HepG2 (cell line): ENCODE measurements around the gene MRPL18. TPM values are rescaled to one million over a fixed set of nuclear protein-coding genes. Genes with fewer than 3 reads are reported as not detected.
"Not testable (repeated sequence)": the region's sequence is repeated elsewhere in the genome, so short reads cannot be mapped to it uniquely, and the experiment has no call there.

ENCODE experiments used
- ATAC-seq: fragments of 200-7000 bp; cut with Tn5 transposase; 3 replicates; pipeline ENCODE4 v1.9.1; 2020; ENCODE audit warnings: mild to moderate bottlenecking, moderate library complexity
- BruUV-seq: library from RNA; stranded (reverse); fragments of 400-500 nt; replicated peaks from 2 replicates; lab custom pipeline; 2021; lab: Mats Ljungman, UMichigan
- CTCF ChIA-PET: fragments of 300-600 bp; formaldehyde crosslinking; extraction: SDS; loops from one replicate; lab custom pipeline; 2021; ENCODE audit warnings: low total read pairs, inconsistent platforms, low intra/inter-chr PET ratio; lab: Yijun Ruan, JAX
- POLR2A ChIA-PET: fragments of 350-600 bp; sonication (Branson Sonifier 250); formaldehyde crosslinking; loops from one replicate; lab custom pipeline; 2020; ENCODE audit warnings: antibody characterized with exemption, inconsistent platforms; lab: Yijun Ruan, JAX
- DNase-seq: peaks from one replicate; pipeline ENCODE4 v3.0.0-alpha.2; 2015; ENCODE audit warnings: low spot score
- FAIRE-seq: peaks from 3 replicates; lab custom pipeline; 2011; peaks lifted over from hg19 to GRCh38; lab: Jason Lieb, UNC
- H2AFZ ChIP-seq: one replicate; pipeline ENCODE4 v1.6.1; 2011; ENCODE audit warnings: low read length, inconsistent platforms
- H3K27ac ChIP-seq: fragments of 300-600 bp; 3 replicates; pipeline ENCODE4 v1.8.0; 2011; ENCODE audit warnings: mixed run types, mild to moderate bottlenecking, mixed read lengths, low read length, inconsistent platforms; ENCODE audit not compliant: insufficient read depth; ENCODE audit errors: extremely low read length
- H3K27me3 ChIP-seq, 2 experiments: fragments of 200-600 bp in 1 of 2; 2 replicates in 1 of 2; 3 replicates in 1 of 2; pipeline versions ENCODE4 v1.6.0 to v1.8.0; 2011; ENCODE audit warnings: low read length in 2 of 2, mild to moderate bottlenecking in 2 of 2, moderate library complexity in 2 of 2, inconsistent platforms in 1 of 2; ENCODE audit not compliant: insufficient read depth in 2 of 2, control insufficient read depth in 1 of 2
- H3K36me3 ChIP-seq, 2 experiments: fragments of 200-600 bp in 1 of 2; replicated peaks in 1 of 2; 2 replicates in 1 of 2; 3 replicates in 1 of 2; pipeline versions ENCODE4 v1.5.1 to v1.8.0; 2011; ENCODE audit warnings: low read length in 2 of 2, inconsistent platforms in 1 of 2; ENCODE audit not compliant: insufficient read depth in 2 of 2, control insufficient read depth in 1 of 2
- H3K4me1 ChIP-seq: 2 replicates; pipeline ENCODE4 v1.5.1; 2012; ENCODE audit warnings: low read length, inconsistent platforms; ENCODE audit not compliant: insufficient read depth
- H3K4me2 ChIP-seq: 2 replicates; pipeline ENCODE4 v1.6.0; 2011; ENCODE audit warnings: low read depth, low read length, inconsistent platforms
- H3K4me3 ChIP-seq, 3 experiments: fragments of 200-600 bp in 1 of 3; sonication (generic), shearing (Covaris generic) in 1 of 3; replicated peaks in 1 of 3; 2 replicates each; pipeline ENCODE4 v1.5.1; 2011 to 2016; ENCODE audit warnings: low read length in 3 of 3, inconsistent platforms in 2 of 3, low read depth in 2 of 3, mild to moderate bottlenecking in 2 of 3, control low read depth in 1 of 3, mixed read lengths in 1 of 3; ENCODE audit not compliant: insufficient read depth in 1 of 3
- H3K79me2 ChIP-seq: one replicate; pipeline ENCODE4 v1.6.1; 2011; ENCODE audit warnings: low read length, inconsistent platforms; ENCODE audit not compliant: insufficient read depth
- H3K9ac ChIP-seq: 2 replicates; pipeline ENCODE4 v1.6.0; 2011; ENCODE audit warnings: mild to moderate bottlenecking, low read depth, low read length, inconsistent platforms; ENCODE audit not compliant: insufficient read depth
- H3K9me3 ChIP-seq: 2 replicates; pipeline ENCODE4 v1.5.1; 2012; ENCODE audit warnings: mild to moderate bottlenecking, low read length
- H4K20me1 ChIP-seq: 2 replicates; pipeline ENCODE4 v1.6.0; 2011; ENCODE audit warnings: inconsistent platforms, mild to moderate bottlenecking, low read length, moderate library complexity; ENCODE audit not compliant: insufficient read depth
- KLF6 ChIP-seq: IDR thresholded peaks from 2 replicates; pipeline ENCODE4 v1.8.0; 2016; ENCODE audit warnings: missing biosample characterization, missing genetic modification reagents
- SIX1 ChIP-seq: sonication (generic); formaldehyde crosslinking; IDR thresholded peaks from 2 replicates; pipeline ENCODE4 v1.4.0; 2020; ENCODE audit warnings: missing genetic modification reagents, borderline replicate concordance
- SOX6 ChIP-seq, 2 experiments: fragments of 450-650 bp in 1 of 2; sonication (generic) in 1 of 2; formaldehyde crosslinking in 1 of 2; IDR thresholded peaks; 2 replicates each; pipeline versions ENCODE4 v1.4.0 to v1.6.1; 2017 to 2020; ENCODE audit warnings: antibody characterized with exemption in 1 of 2, mild to moderate bottlenecking in 1 of 2, missing genetic modification reagents in 1 of 2
- WGBS: methylation state at CpG from one replicate; pipeline ENCODE4 v1.1.6; 2017; ENCODE audit warnings: low lambda C conversion rate; 5-methylcytosine and 5-hydroxymethylcytosine counted together
- in situ Hi-C: cut with HindIII; loops from 2 replicates; pipeline ENCODE4 v1.10.0; 2017; ENCODE audit warnings: low pct_unique_long_range_greater_than_20kb; ENCODE audit not compliant: extremely low pct_ligation_motif_present
- intact Hi-C: fragments of 100-400 bp; cut with micrococcal nuclease; formaldehyde crosslinking; loops from one replicate; pipeline ENCODE4 v1.10.0; 2022; ENCODE audit not compliant: unreplicated experiment
- polyA plus RNA-seq, 8 experiments: library from polyadenylated mRNA; depleted of rRNA in 3 of 8; stranded (reverse) in 7 of 8; unstranded in 1 of 8; fragments of >200 nt; fragmentation: Illumina TruSeq in 4 of 8; extraction: Trizol in 4 of 8; gene quantifications; 2 replicates each; pipeline versions ENCODE4 v1.2.1 to v1.2.3, GENCODE V29; 2011 to 2016; ENCODE audit warnings: low read depth in 4 of 8, missing spikeins in 1 of 8, mixed read lengths in 1 of 8; ENCODE audit not compliant: insufficient read depth in 1 of 8
- total RNA-seq, 5 experiments: library from RNA; depleted of rRNA; stranded (reverse); fragments of >200 nt; fragmentation: Illumina TruSeq; extraction: Trizol; gene quantifications; 2 replicates each; pipeline ENCODE4 v1.2.3, GENCODE V29; 2016; ENCODE audit warnings: low read depth in 1 of 5
- TF ChIP-seq, protein P1 (sequence below): sonication (generic); formaldehyde crosslinking; IDR thresholded peaks from 2 replicates; pipeline ENCODE4 v1.8.0; 2022; ENCODE audit warnings: mild to moderate bottlenecking, missing genetic modification reagents; ENCODE audit not compliant: insufficient replicate concordance
- TF ChIP-seq, protein P2 (sequence below): fragments of 450-650 bp; IDR thresholded peaks from 2 replicates; pipeline ENCODE4 v1.6.1; 2017

MRPL18 gene
- total and polyA plus RNA-seq, 2 of the 13 experiments (the other 11 are each of a cell fraction or from before 2014, with no cell fraction given): 85.6 to 176 TPM

DNA sequence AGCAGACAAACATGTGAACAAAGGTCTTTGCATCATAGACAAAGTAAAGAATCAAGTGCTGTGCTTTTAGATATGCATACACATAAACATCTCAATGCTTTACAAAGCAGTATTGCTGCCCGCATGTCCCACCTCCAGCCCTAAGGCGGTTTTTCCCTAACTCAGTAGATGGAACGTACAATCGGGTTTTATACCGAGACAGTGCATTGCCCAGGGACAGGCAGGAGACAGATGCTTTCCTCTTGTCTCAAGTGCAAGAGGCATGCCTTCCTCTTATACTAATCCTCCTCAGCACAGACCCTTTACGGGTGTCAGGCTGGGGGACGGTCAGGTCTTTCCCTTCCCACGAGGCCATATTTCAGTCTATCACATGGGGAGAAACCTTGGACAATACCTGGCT, 4.7 kb downstream of the MRPL18 start:
- H3K27ac ChIP-seq: peak overlapping the region; percentile 7
- H3K36me3 ChIP-seq: peaks cover 11 to 27% of the 10 kb centered on the region in 2 experiments
- BruUV-seq; FAIRE-seq; ATAC-seq; H4K20me1 ChIP-seq; CTCF ChIA-PET; POLR2A ChIA-PET; H3K27me3 ChIP-seq; H2AFZ ChIP-seq; H3K9ac ChIP-seq; H3K9me3 ChIP-seq; DNase-seq; H3K4me2 ChIP-seq; H3K4me3 ChIP-seq; TF ChIP-seq SOX6 (IDR thresholded peaks at IDR 0.05): not testable (repeated sequence)
- in situ Hi-C loops: loop anchor here (5.0 kb wide), 1 partner anchor 103 kb away; the partner anchor contains the start of gene SOD2
- intact Hi-C loops: loop anchor here (5.0 kb wide), 1 partner anchor 47 kb away; no protein-coding TSS in a partner anchor
- 65% methylated on average over 8 of the region's 8 CpGs for WGBS
- peaks cover 37% of the 10 kb centered on the region for H3K79me2 ChIP-seq
- H3K4me1 ChIP-seq: peaks cover 45% of the 10 kb centered on the region
- peak; percentile 54; the same call in 1 of the 2 replicates for TF ChIP-seq SOX6 (CRISPR knock-in tag; IDR thresholded peaks at IDR 0.05)

GRCh38 chr6:159797554-159797953, 7.3 kb downstream of the MRPL18 start:
- Histone ChIP-seq H3K79me2 (peaks cover 16% of the 10 kb centered on the region), H3K4me1 (peaks cover 30% of the 10 kb centered on the region), H3K27ac (no peak overlapping the region), H3K4me2 (no peak overlapping the region), H3K4me3 (no peak overlapping the region), H3K9ac (no peak overlapping the region), H4K20me1 (no peaks in the 10 kb centered on the region), H2AFZ (no peak overlapping the region), H3K9me3 (no peaks in the 10 kb centered on the region), H3K36me3 (peaks cover 11 to 26% of the 10 kb centered on the region in 2 experiments), H3K27me3 (no peaks in the 10 kb centered on the region)
- TSS peak; percentile 19 for BruUV-seq
- in situ Hi-C loops: no loop called here
- TF ChIP-seq KLF6 (no peak), SIX1 (CRISPR knock-in tag) (no peak)
- TF ChIP-seq, protein P1, sequence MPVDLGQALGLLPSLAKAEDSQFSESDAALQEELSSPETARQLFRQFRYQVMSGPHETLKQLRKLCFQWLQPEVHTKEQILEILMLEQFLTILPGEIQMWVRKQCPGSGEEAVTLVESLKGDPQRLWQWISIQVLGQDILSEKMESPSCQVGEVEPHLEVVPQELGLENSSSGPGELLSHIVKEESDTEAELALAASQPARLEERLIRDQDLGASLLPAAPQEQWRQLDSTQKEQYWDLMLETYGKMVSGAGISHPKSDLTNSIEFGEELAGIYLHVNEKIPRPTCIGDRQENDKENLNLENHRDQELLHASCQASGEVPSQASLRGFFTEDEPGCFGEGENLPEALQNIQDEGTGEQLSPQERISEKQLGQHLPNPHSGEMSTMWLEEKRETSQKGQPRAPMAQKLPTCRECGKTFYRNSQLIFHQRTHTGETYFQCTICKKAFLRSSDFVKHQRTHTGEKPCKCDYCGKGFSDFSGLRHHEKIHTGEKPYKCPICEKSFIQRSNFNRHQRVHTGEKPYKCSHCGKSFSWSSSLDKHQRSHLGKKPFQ: no peak
- TF ChIP-seq, protein P2, sequence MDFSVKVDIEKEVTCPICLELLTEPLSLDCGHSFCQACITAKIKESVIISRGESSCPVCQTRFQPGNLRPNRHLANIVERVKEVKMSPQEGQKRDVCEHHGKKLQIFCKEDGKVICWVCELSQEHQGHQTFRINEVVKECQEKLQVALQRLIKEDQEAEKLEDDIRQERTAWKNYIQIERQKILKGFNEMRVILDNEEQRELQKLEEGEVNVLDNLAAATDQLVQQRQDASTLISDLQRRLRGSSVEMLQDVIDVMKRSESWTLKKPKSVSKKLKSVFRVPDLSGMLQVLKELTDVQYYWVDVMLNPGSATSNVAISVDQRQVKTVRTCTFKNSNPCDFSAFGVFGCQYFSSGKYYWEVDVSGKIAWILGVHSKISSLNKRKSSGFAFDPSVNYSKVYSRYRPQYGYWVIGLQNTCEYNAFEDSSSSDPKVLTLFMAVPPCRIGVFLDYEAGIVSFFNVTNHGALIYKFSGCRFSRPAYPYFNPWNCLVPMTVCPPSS: no peak
- intact Hi-C loops: no loop called here
- ATAC-seq (no peak), FAIRE-seq (peak; percentile 26), DNase-seq (no peak)
- ChIA-PET POLR2A (no interaction called here), CTCF (no interaction called here)
- 72% methylated on average over 1 of the region's 1 CpG for WGBS
